Right cardiac atrium (tissue), 5 donors: ENCODE results near the gene NXPH4. TPM values are rescaled to one million over a fixed set of nuclear protein-coding genes. Genes with fewer than 3 reads are reported as not detected.

ENCODE experiments used
- ATAC-seq, 2 donors: fragments of 200-7000 bp; cut with Tn5 transposase; one replicate each; pipeline versions ENCODE4 v1.8.0 to v1.9.1; 2020; ENCODE audit warnings: moderate library complexity in 2 of 2, mild to moderate bottlenecking in 1 of 2
- DNase-seq, 3 donors: peaks; one replicate each; pipeline ENCODE4 v3.0.0-alpha.2; 2020
- H3K27ac ChIP-seq: one replicate; pipeline ENCODE4 v1.5.1; 2013; ENCODE audit warnings: mild to moderate bottlenecking, low read length, control low read depth, moderate library complexity
- H3K27me3 ChIP-seq: one replicate; pipeline ENCODE4 v1.6.1; 2013; ENCODE audit not compliant: control insufficient read depth, insufficient read depth
- H3K4me1 ChIP-seq: one replicate; pipeline ENCODE4 v1.6.1; 2013; ENCODE audit warnings: low read length; ENCODE audit not compliant: control insufficient read depth, insufficient read depth
- H3K4me3 ChIP-seq: one replicate; pipeline ENCODE4 v1.5.1; 2013; ENCODE audit warnings: low read length, control low read depth
- H3K9me3 ChIP-seq: one replicate; pipeline ENCODE4 v1.6.1; 2013; ENCODE audit warnings: low read length; ENCODE audit not compliant: control insufficient read depth
- WGBS: extraction: QIAGEN DNeasy Blood & Tissue Kit; methylation state at CpG from one replicate; pipeline ENCODE4 v1.1.7; 2013; 5-methylcytosine and 5-hydroxymethylcytosine counted together
- intact Hi-C, 4 donors: fragments of 100-400 bp; cut with DNase I; formaldehyde crosslinking; loops; one replicate each; pipeline versions ENCODE4 v1.11.0 to v1.14.0; 2022 to 2023
- polyA plus RNA-seq: library from polyadenylated mRNA; stranded (reverse); fragments of 200-250 nt; gene quantifications from one replicate; pipeline ENCODE4 v1.2.3, GENCODE V29; 2013
- total RNA-seq, 4 donors: library from RNA; stranded (reverse); fragmentation: NEBNext Ultra II Directional; extraction: Animal tissue kit (Norgen Biotek cat#: 25700); gene quantifications; one replicate each; pipeline ENCODE4 v1.2.1, GENCODE V29; 2021
- donor health status: healthy with polysubstance abuse.
- donor health status: DM: no; HTN: yes; CAD: no.
- donor health status: DM: no; HTN: no; CAD: no.
- donor health status: DM: no; HTN: yes; CAD: no; lungs with severe emphysema.
- donor health status: DM: yes; HTN: yes; CAD: no.

NXPH4 gene
- total and polyA plus RNA-seq, 5 donors: 0.11 to 1.2 (median 0.34) TPM; not detected in 1

- H3K4me3 ChIP-seq: no peak overlapping the region
- intact Hi-C loops: no loop called here
- H3K27me3 ChIP-seq: no peaks in the 10 kb centered on the region
- peak; percentile 89 to 92 (median 89) for DNase-seq
- H3K9me3 ChIP-seq: no peaks in the 10 kb centered on the region
- peak overlapping the region; percentile 19 for H3K27ac ChIP-seq
- 58% methylated on average over 26 of the region's 26 CpGs for WGBS
- H3K4me1 ChIP-seq: no peaks in the 10 kb centered on the region
- peak; percentile 46 to 68 for ATAC-seq
Observed at GRCh38 chr12:57235017-57235727, 18.6 kb downstream of the NXPH4 start.

- H3K4me1 ChIP-seq: no peaks in the 10 kb centered on the region
- no peaks in the 10 kb centered on the region for H3K27me3 ChIP-seq
- H3K9me3 ChIP-seq: no peaks in the 10 kb centered on the region
- DNase-seq: no peak
- intact Hi-C loops: no loop called here
- peak overlapping the region; percentile 19 for H3K27ac ChIP-seq
- WGBS: 55% methylated on average over 8 of the region's 8 CpGs
- H3K4me3 ChIP-seq: peak overlapping the region; percentile 8
- no peak for ATAC-seq
Observed at GRCh38 chr12:57235728-57236131, 19.1 kb downstream of the NXPH4 start.

- no peaks in the 10 kb centered on the region for H3K27me3 ChIP-seq
- ATAC-seq: no peak
Observed at GRCh38 chr12:57236201-57236924, 19.8 kb downstream of the NXPH4 start.

GRCh38 chr12:57236925-57237595 is 20.5 kb downstream of the NXPH4 start:
- no peak overlapping the region for H3K27ac ChIP-seq
- DNase-seq (peak; percentile 74 to 88 (median 84)), ATAC-seq (peak; percentile 22 to 32)
- intact Hi-C loops: no loop called here
- peak overlapping the region; percentile 8 for H3K4me3 ChIP-seq
- no peaks in the 10 kb centered on the region for H3K4me1 ChIP-seq
- no peaks in the 10 kb centered on the region for H3K9me3 ChIP-seq
- 26% methylated on average over 9 of the region's 9 CpGs for WGBS
- H3K27me3 ChIP-seq: no peaks in the 10 kb centered on the region

More at GRCh38 chr12:57236201-57236924, 19.8 kb downstream of the NXPH4 start:
- intact Hi-C loops: no loop called here
- Histone ChIP-seq H3K9me3 (no peaks in the 10 kb centered on the region), H3K27ac (no peak overlapping the region), H3K4me3 (peak overlapping the region; percentile 8), H3K4me1 (no peaks in the 10 kb centered on the region)
- 19% methylated on average over 40 of the region's 40 CpGs for WGBS
- DNase-seq: peak in 2 of 3 donors; percentile 69 to 74

GRCh38 chr12:57237596-57237931 is 21.0 kb downstream of the NXPH4 start:
- Histone ChIP-seq H3K9me3 (no peaks in the 10 kb centered on the region), H3K4me1 (peaks cover under 1% of the 10 kb centered on the region), H3K27ac (no peak overlapping the region), H3K27me3 (no peaks in the 10 kb centered on the region), H3K4me3 (no peak overlapping the region)
- WGBS: 55% methylated on average over 5 of the region's 5 CpGs
- no peak for DNase-seq
- intact Hi-C loops: no loop called here
- ATAC-seq: no peak

- H3K9me3 ChIP-seq: no peaks in the 10 kb centered on the region
- peak in 2 of 3 donors; percentile 73 to 74 for DNase-seq
- intact Hi-C loops: loop anchor here in 3 of 4 donors (2.0 kb wide), 2 partner anchors 23 to 25 kb away; no protein-coding TSS in a partner anchor
- peaks cover 2% of the 10 kb centered on the region for H3K4me1 ChIP-seq
- no peak for ATAC-seq
- no peaks in the 10 kb centered on the region for H3K27me3 ChIP-seq
- H3K4me3 ChIP-seq: peak overlapping the region; percentile 52
- no peak overlapping the region for H3K27ac ChIP-seq
- 3% methylated on average over 63 of the region's 63 CpGs for WGBS
Observed at GRCh38 chr12:57237932-57238853, 21.6 kb downstream of the NXPH4 start.

GRCh38 chr12:57238854-57239554 is 22.4 kb downstream of the NXPH4 start:
- Histone ChIP-seq H3K4me3 (peak overlapping the region; percentile 52), H3K27ac (no peak overlapping the region), H3K27me3 (no peaks in the 10 kb centered on the region), H3K9me3 (no peaks in the 10 kb centered on the region), H3K4me1 (peaks cover 2% of the 10 kb centered on the region)
- peak; percentile 70 to 73 for ATAC-seq
- WGBS: 2% methylated on average over 47 of the region's 47 CpGs
- peak; percentile 89 to 96 (median 96) for DNase-seq
- intact Hi-C loops: loop anchor here (1.0 to 2.0 kb wide), 3 partner anchors 24 to 26 kb away; no protein-coding TSS in a partner anchor

- ATAC-seq (no peak), DNase-seq (no peak)
- intact Hi-C loops: loop anchor here (1.0 to 2.0 kb wide), 3 partner anchors 25 to 27 kb away; no protein-coding TSS in a partner anchor
- WGBS: 3% methylated on average over 14 of the region's 14 CpGs
- peak overlapping the region; percentile 54 for H3K4me3 ChIP-seq
- no peaks in the 10 kb centered on the region for H3K27me3 ChIP-seq
- no peak overlapping the region for H3K27ac ChIP-seq
- H3K9me3 ChIP-seq: no peaks in the 10 kb centered on the region
- peaks cover 2% of the 10 kb centered on the region for H3K4me1 ChIP-seq
Observed at GRCh38 chr12:57239587-57240065, 23.0 kb downstream of the NXPH4 start.

GRCh38 chr12:57240066-57240921 is 23.7 kb downstream of the NXPH4 start:
- intact Hi-C loops: no loop called here
- 1% methylated on average over 72 of the region's 72 CpGs for WGBS
- Histone ChIP-seq H3K9me3 (no peaks in the 10 kb centered on the region), H3K4me1 (peaks cover 2% of the 10 kb centered on the region), H3K27ac (no peak overlapping the region), H3K4me3 (peak overlapping the region; percentile 54), H3K27me3 (no peaks in the 10 kb centered on the region)
- peak in 2 of 3 donors; percentile 78 to 79 for DNase-seq
- no peak for ATAC-seq
